Panc1 (cell line): Measurements from ENCODE around the gene YIPF5.

ENCODE experiments used
- POLR2AphosphoS5 ChIP-seq: IDR thresholded peaks from 2 replicates; pipeline ENCODE4 v1.6.1; 2012; ENCODE audit warnings: mild to moderate bottlenecking, low read depth, low read length, moderate library complexity
- TF ChIP-seq, protein P1 (sequence below): fragments of 450-650 bp; IDR thresholded peaks from 2 replicates; pipeline ENCODE4 v1.5.1; 2017; ENCODE audit warnings: mild to moderate bottlenecking
- TF ChIP-seq, protein P2 (sequence below), 2 experiments: IDR thresholded peaks; 2 replicates each; pipeline ENCODE4 v1.6.1; 2011 to 2012; ENCODE audit warnings: low read depth in 2 of 2, control low read depth in 1 of 2, low read length in 1 of 2, mild to moderate bottlenecking in 1 of 2, moderate library complexity in 1 of 2; ENCODE audit not compliant: insufficient read depth in 1 of 2

DNA sequence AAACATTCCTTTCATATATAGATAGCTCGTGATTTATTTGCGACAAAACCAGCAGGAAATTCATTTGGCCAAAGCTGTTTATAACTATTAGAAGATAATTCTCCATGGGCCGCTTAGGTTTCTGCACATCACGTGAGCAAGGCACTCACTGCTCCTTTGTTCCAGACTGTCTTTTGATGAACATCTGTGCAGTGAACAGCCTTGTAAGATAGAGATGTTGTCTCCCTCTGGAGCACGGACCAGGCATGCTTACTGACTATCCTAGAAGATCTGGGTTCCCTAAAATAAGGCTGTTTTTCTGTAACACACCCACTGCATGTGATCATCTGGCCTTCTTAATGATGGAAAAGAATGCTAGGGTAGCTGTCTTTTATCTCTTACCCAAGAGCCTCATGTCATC lies 30.9 kb downstream of the YIPF5 start:
- TF ChIP-seq, protein P1, sequence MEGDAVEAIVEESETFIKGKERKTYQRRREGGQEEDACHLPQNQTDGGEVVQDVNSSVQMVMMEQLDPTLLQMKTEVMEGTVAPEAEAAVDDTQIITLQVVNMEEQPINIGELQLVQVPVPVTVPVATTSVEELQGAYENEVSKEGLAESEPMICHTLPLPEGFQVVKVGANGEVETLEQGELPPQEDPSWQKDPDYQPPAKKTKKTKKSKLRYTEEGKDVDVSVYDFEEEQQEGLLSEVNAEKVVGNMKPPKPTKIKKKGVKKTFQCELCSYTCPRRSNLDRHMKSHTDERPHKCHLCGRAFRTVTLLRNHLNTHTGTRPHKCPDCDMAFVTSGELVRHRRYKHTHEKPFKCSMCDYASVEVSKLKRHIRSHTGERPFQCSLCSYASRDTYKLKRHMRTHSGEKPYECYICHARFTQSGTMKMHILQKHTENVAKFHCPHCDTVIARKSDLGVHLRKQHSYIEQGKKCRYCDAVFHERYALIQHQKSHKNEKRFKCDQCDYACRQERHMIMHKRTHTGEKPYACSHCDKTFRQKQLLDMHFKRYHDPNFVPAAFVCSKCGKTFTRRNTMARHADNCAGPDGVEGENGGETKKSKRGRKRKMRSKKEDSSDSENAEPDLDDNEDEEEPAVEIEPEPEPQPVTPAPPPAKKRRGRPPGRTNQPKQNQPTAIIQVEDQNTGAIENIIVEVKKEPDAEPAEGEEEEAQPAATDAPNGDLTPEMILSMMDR = no peak
- TF ChIP-seq, protein P2, sequence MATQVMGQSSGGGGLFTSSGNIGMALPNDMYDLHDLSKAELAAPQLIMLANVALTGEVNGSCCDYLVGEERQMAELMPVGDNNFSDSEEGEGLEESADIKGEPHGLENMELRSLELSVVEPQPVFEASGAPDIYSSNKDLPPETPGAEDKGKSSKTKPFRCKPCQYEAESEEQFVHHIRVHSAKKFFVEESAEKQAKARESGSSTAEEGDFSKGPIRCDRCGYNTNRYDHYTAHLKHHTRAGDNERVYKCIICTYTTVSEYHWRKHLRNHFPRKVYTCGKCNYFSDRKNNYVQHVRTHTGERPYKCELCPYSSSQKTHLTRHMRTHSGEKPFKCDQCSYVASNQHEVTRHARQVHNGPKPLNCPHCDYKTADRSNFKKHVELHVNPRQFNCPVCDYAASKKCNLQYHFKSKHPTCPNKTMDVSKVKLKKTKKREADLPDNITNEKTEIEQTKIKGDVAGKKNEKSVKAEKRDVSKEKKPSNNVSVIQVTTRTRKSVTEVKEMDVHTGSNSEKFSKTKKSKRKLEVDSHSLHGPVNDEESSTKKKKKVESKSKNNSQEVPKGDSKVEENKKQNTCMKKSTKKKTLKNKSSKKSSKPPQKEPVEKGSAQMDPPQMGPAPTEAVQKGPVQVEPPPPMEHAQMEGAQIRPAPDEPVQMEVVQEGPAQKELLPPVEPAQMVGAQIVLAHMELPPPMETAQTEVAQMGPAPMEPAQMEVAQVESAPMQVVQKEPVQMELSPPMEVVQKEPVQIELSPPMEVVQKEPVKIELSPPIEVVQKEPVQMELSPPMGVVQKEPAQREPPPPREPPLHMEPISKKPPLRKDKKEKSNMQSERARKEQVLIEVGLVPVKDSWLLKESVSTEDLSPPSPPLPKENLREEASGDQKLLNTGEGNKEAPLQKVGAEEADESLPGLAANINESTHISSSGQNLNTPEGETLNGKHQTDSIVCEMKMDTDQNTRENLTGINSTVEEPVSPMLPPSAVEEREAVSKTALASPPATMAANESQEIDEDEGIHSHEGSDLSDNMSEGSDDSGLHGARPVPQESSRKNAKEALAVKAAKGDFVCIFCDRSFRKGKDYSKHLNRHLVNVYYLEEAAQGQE (IDR thresholded peaks at IDR 0.05; ENCODE audit: insufficient read depth in 1 of 2, low read depth in 2 of 2, low read length in 1 of 2) = no peak
- no peak for TF ChIP-seq POLR2AphosphoS5
